Right lobe of liver (tissue), 6 donors: ENCODE measurements around the gene GLO1. TPM values are rescaled to one million over a fixed set of nuclear protein-coding genes. Genes with fewer than 3 reads are reported as not detected.

Experiments used
- ATAC-seq, 4 donors: fragments of 200-7000 bp; cut with Tn5 transposase; one replicate each; pipeline ENCODE4 v1.9.1; 2020; ENCODE audit warnings: mild to moderate bottlenecking in 4 of 4, moderate library complexity in 4 of 4
- DNase-seq, 3 donors: peaks; one replicate each; pipeline ENCODE4 v3.0.0-alpha.2; 2020
- H3K27ac ChIP-seq, 3 donors: fragments of 200-600 bp; one replicate each; pipeline ENCODE4 v1.8.0; 2022
- H3K27me3 ChIP-seq, 2 donors: fragments of 200-600 bp; one replicate each; pipeline ENCODE4 v1.8.0; 2022
- H3K36me3 ChIP-seq, 4 donors: fragments of 200-600 bp; sonication (generic) in 1 of 4; one replicate each; pipeline versions ENCODE4 v1.5.1 to v1.8.0; 2017 to 2022; ENCODE audit warnings: control low read depth in 1 of 4
- H3K4me1 ChIP-seq, 4 donors: fragments of 200-600 bp; sonication (generic) in 1 of 4; one replicate each; pipeline versions ENCODE4 v1.5.1 to v1.8.0; 2017 to 2022; ENCODE audit warnings: control low read depth in 1 of 4
- H3K4me3 ChIP-seq, 3 donors: fragments of 200-600 bp; one replicate each; pipeline ENCODE4 v1.8.0; 2022
- H3K9me3 ChIP-seq, 4 donors: fragments of 200-600 bp; sonication (generic) in 1 of 4; one replicate each; pipeline versions ENCODE4 v1.5.1 to v1.8.0; 2017 to 2022; ENCODE audit warnings: control low read depth in 1 of 4
- POLR2A ChIP-seq: fragments of 450-650 bp; IDR thresholded peaks from one replicate; pipeline ENCODE4 v1.6.1; 2017; ENCODE audit warnings: antibody characterized with exemption, mild to moderate bottlenecking
- WGBS: methylation state at CpG from one replicate; pipeline ENCODE4 v1.1.6; 2018; ENCODE audit warnings: low coverage, low lambda C conversion rate; ENCODE audit not compliant: insufficient coverage; ENCODE audit errors: missing lambda C conversion rate; 5-methylcytosine and 5-hydroxymethylcytosine counted together
- intact Hi-C, 2 donors: fragments of 100-400 bp; cut with DNase I; formaldehyde crosslinking; loops; one replicate each; pipeline versions ENCODE4 v1.11.2 to v1.14.1; 2022
- total RNA-seq, 6 experiments: library from RNA; depleted of rRNA in 2 of 6; stranded (reverse); fragments of >200 nt in 2 of 6; fragmentation: NEBNext Ultra II Directional in 3 of 6; extraction: Animal tissue kit (Norgen Biotek cat#: 25700) in 3 of 6; gene quantifications; one replicate each; pipeline versions ENCODE4 v1.1.0 to v1.2.4, GENCODE V29; 2016 to 2023
- TF ChIP-seq, protein P1 (sequence below), 4 donors: fragments of 200-600 bp in 3 of 4; fragments of 450-650 bp in 1 of 4; IDR thresholded peaks; one replicate each; pipeline versions ENCODE4 v1.5.1 to v1.8.0; 2016 to 2022; ENCODE audit warnings: antibody characterized with exemption in 4 of 4, mild to moderate bottlenecking in 2 of 4
- donor health status: DM: no; HTN: yes; CAD: no.
- donor health status: DM: no; HTN: no; CAD: no.
- donor health status: DM: no; HTN: no; CAD: no.
- donor health status: DM: no; HTN: yes; CAD: no.
- donor health status: DM: no; HTN: yes; CAD: no.

Gene GLO1
- total RNA-seq, 6 experiments from 2014 or later = 41.7 to 68.9 (median 57.8) TPM

DNA sequence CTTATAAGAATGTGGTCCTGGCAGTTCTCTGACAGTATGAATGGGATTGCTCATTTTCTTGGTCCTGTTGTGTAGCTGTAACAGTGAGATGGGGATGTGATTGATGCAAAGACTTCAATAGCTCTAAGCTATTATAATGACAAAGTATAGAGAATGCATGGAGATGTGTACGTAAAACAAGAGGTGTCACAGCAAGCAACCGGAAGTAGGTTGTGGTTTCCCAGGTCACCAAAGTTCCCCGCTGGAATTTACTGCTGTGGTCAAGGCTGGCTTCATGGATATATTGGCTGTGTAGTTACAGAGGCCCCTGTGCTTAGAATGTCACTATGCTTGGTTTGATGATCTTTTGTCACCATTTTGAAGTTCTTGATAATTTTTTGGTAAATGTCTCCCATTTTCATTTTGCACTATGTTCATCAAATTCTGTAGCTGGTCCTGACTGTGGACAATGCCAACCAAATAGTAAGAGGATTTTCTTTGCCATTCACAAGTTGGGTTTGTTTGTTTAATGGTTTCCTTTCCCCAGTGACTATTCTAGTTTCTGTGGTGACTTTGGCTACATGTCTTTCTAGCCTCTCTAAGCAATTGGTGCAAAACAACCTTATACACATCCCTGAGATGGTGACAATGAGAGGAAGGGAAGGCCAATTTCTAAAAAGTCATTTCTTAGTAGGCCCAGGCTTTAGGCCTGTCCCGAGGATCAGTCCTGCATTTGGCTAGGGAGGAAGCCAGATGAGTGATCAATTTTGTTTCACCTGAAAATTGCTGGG lies 22.7 kb upstream of the GLO1 start:
- no peaks in the 10 kb centered on the region for H3K4me1 ChIP-seq
- ATAC-seq (no peak), DNase-seq (no peak)
- H3K4me3 ChIP-seq = no peak overlapping the region
- H3K9me3 ChIP-seq = no peaks in the 10 kb centered on the region
- H3K27ac ChIP-seq = no peak overlapping the region
- TF ChIP-seq, protein P1, sequence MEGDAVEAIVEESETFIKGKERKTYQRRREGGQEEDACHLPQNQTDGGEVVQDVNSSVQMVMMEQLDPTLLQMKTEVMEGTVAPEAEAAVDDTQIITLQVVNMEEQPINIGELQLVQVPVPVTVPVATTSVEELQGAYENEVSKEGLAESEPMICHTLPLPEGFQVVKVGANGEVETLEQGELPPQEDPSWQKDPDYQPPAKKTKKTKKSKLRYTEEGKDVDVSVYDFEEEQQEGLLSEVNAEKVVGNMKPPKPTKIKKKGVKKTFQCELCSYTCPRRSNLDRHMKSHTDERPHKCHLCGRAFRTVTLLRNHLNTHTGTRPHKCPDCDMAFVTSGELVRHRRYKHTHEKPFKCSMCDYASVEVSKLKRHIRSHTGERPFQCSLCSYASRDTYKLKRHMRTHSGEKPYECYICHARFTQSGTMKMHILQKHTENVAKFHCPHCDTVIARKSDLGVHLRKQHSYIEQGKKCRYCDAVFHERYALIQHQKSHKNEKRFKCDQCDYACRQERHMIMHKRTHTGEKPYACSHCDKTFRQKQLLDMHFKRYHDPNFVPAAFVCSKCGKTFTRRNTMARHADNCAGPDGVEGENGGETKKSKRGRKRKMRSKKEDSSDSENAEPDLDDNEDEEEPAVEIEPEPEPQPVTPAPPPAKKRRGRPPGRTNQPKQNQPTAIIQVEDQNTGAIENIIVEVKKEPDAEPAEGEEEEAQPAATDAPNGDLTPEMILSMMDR (IDR thresholded peaks at IDR 0.05) = no peak
- no peak for TF ChIP-seq POLR2A
- 68% methylated on average over 4 of the region's 4 CpGs for WGBS
- intact Hi-C loops = no loop called here
- no peaks in the 10 kb centered on the region for H3K36me3 ChIP-seq
- H3K27me3 ChIP-seq = no peaks in the 10 kb centered on the region

- H3K4me3 ChIP-seq = no peak overlapping the region
- no peaks in the 10 kb centered on the region for H3K36me3 ChIP-seq
- no peak for DNase-seq
- TF ChIP-seq, protein P1 (IDR thresholded peaks at IDR 0.05) = no peak
- TF ChIP-seq POLR2A = no peak
- H3K27ac ChIP-seq = no peak overlapping the region
- ATAC-seq = no peak
- no peaks in the 10 kb centered on the region for H3K4me1 ChIP-seq
- H3K9me3 ChIP-seq = no peaks in the 10 kb centered on the region
- H3K27me3 ChIP-seq = no peaks in the 10 kb centered on the region
- intact Hi-C loops = no loop called here
- 79% methylated on average over 5 of the region's 5 CpGs for WGBS
These were observed 21.4 kb upstream of the GLO1 start for GRCh38 chr6:38724343-38724742.

- ATAC-seq = no peak
- H3K4me1 ChIP-seq = no peaks in the 10 kb centered on the region
- H3K27ac ChIP-seq = no peak overlapping the region
- 99% methylated on average over 5 of the region's 5 CpGs for WGBS
- TF ChIP-seq POLR2A = no peak
- TF ChIP-seq, protein P1 (IDR thresholded peaks at IDR 0.05) = no peak
- H3K36me3 ChIP-seq = no peaks in the 10 kb centered on the region
- DNase-seq = no peak
- no peak overlapping the region for H3K4me3 ChIP-seq
- intact Hi-C loops = no loop called here
- H3K9me3 ChIP-seq = no peaks in the 10 kb centered on the region
- no peaks in the 10 kb centered on the region for H3K27me3 ChIP-seq
These were observed 20.8 kb upstream of the GLO1 start for GRCh38 chr6:38723783-38724182.

DNA sequence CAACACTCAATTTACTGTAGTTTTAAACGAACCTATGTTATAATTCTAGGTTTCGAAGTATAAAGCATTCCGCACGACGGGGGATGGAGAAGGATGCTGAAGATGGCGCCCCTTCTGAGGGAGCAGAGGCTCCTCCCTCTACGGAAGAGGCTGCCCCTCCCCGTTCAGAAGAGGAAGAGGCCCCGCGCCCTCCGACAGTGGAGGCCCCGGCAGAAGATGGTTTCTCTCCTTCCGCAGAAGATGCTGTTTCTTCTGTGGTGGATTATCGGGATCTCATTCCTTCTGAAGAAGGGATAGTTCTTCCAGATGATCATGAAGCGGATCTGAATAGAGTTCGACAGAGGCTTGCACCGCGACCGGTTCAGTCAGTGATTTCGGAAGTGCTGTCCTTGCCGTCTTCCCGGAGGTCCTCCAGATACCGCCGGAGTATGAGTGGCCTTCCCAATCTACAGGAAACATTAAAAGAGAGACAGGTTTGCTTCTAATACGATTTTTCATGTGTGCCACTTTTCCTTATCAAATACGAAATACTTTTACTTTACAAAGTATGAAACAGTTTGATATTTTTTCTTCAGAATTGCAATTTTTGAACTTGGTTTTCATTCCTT lies 19.9 kb upstream of the GLO1 start:
- intact Hi-C loops = no loop called here
- ATAC-seq = no peak
- no peaks in the 10 kb centered on the region for H3K9me3 ChIP-seq
- 92% methylated on average over 23 of the region's 26 CpGs for WGBS
- H3K36me3 ChIP-seq = no peaks in the 10 kb centered on the region
- no peak overlapping the region for H3K4me3 ChIP-seq
- no peak for DNase-seq
- no peak for TF ChIP-seq POLR2A
- TF ChIP-seq, protein P1 (IDR thresholded peaks at IDR 0.05) = no peak
- H3K4me1 ChIP-seq = no peaks in the 10 kb centered on the region
- H3K27me3 ChIP-seq = no peaks in the 10 kb centered on the region
- H3K27ac ChIP-seq = no peak overlapping the region
